GM21528 (cell line): Measurements from ENCODE around the gene CHRNG.

Experiments
- ATAC-seq: cut with Tn5 transposase; IDR thresholded peaks from one replicate; pipeline ENCODE4 v1.9.1; 2021; ENCODE audit warnings: mild to moderate bottlenecking, moderate library complexity; ENCODE audit not compliant: unreplicated experiment, low FRiP score

The CHRNG gene

GRCh38 chr2:232539298-232540231 lies at the start of gene CHRNG:
Gene CHRNG, plus strand, starts transcription at chr2:232539692. Its CDS starts 56 bp downstream, at chr2:232539748.
- no peak for ATAC-seq

GRCh38 chr2:232490221-232491138 lies 49.0 kb upstream of the CHRNG start:
- ATAC-seq, result no peak

- no peak for ATAC-seq
Measured at GRCh38 chr2:232491139-232491780, 48.2 kb upstream of the CHRNG start.

GRCh38 chr2:232492236-232492848 lies 47.1 kb upstream of the CHRNG start:
- no peak for ATAC-seq

GRCh38 chr2:232492963-232493700 lies 46.4 kb upstream of the CHRNG start:
- ATAC-seq, result no peak

GRCh38 chr2:232493701-232494474 lies 45.6 kb upstream of the CHRNG start:
- ATAC-seq, result no peak

- no peak for ATAC-seq
Measured at GRCh38 chr2:232494542-232494941, 45.0 kb upstream of the CHRNG start.

- no peak for ATAC-seq
Measured at GRCh38 chr2:232495292-232495691, 44.2 kb upstream of the CHRNG start.

GRCh38 chr2:232496501-232497270 lies 42.8 kb upstream of the CHRNG start:
- ATAC-seq, result no peak

- ATAC-seq, result no peak
Measured at GRCh38 chr2:232497348-232497747, 42.1 kb upstream of the CHRNG start.

GRCh38 chr2:232498452-232498851 lies 41.0 kb upstream of the CHRNG start:
- no peak for ATAC-seq

- no peak for ATAC-seq
Measured at GRCh38 chr2:232501331-232501771, 38.1 kb upstream of the CHRNG start.

GRCh38 chr2:232501794-232502390 lies 37.6 kb upstream of the CHRNG start:
- ATAC-seq, result no peak

GRCh38 chr2:232502511-232502910 lies 37.0 kb upstream of the CHRNG start:
- ATAC-seq, result no peak

- no peak for ATAC-seq
Measured at GRCh38 chr2:232502911-232503808, 36.3 kb upstream of the CHRNG start.

GRCh38 chr2:232503809-232504323 lies 35.6 kb upstream of the CHRNG start:
- no peak for ATAC-seq
